ENCODE measurements around the gene BLOC1S1. TPM values are rescaled to one million over a fixed set of nuclear protein-coding genes. Genes with fewer than 3 reads are reported as not detected.

The BLOC1S1 gene
- total and polyA plus RNA-seq, 3 donors from 2014 or later, result 108 to 145 (median 110) TPM

DNA sequence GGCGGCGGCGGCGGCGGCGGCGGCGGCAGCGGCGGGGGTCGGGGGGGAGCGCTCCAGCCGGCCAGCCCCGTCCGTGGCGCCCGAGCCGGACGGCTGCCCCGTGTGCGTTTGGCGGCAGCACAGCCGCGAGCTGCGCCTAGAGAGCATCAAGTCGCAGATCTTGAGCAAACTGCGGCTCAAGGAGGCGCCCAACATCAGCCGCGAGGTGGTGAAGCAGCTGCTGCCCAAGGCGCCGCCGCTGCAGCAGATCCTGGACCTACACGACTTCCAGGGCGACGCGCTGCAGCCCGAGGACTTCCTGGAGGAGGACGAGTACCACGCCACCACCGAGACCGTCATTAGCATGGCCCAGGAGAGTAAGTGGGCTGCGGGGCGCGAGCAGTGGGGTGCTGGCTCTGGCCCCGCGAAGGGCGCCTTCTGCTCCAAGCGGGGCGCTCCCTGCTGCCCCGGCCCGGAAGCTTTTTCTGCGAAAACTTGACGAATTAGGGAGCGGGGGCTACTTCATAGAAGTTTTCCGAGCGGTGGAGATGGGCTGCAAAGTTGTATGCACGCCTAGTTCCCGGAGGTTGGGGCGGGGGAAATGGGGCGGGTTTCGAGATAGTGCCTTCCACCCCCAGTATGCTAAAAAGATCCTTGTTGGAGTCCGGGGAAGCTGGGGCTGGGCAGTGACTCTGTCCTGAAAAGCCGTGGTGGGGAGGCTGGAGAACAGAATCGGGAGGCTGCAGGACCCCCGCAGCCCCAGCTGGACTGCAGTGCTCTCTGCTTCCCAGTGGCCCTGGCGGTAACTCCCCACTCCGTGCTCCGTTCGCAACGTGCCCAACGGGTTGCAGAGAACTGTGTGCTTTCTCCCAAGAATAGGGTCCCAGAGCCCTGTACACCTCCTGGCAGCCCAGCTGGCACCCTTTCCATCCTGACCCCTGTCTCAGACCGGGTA lies 27.8 kb downstream of the BLOC1S1 start:
- Histone ChIP-seq H3K27me3 (no peaks in the 10 kb centered on the region), H3K27ac (peak overlapping the region in 1 of 2 donors; percentile 53), H3K4me1 (peaks cover 24% of the 10 kb centered on the region), H3K36me3 (ENCODE audit: low read depth, missing control alignments) (no peaks in the 10 kb centered on the region), H3K4me3 (peak overlapping the region; percentile 53 to 68), H3K9me3 (no peaks in the 10 kb centered on the region)
- DNase-seq, result peak; percentile 69
- TF ChIP-seq CTCF (IDR thresholded peaks at IDR 0.05), result no peak
- no peak for TF ChIP-seq POLR2A (IDR thresholded peaks at IDR 0.05)
- 0 to 1% methylated on average over 15 to 36 of the region's 73 CpGs for WGBS, 2 donors
- intact Hi-C loops (cut with DNase I; ENCODE audit: low total_unique reads), result loop anchor here (10.0 kb wide), 1 partner anchor 191 kb away; the partner anchor contains the start of gene DGKA

DNA sequence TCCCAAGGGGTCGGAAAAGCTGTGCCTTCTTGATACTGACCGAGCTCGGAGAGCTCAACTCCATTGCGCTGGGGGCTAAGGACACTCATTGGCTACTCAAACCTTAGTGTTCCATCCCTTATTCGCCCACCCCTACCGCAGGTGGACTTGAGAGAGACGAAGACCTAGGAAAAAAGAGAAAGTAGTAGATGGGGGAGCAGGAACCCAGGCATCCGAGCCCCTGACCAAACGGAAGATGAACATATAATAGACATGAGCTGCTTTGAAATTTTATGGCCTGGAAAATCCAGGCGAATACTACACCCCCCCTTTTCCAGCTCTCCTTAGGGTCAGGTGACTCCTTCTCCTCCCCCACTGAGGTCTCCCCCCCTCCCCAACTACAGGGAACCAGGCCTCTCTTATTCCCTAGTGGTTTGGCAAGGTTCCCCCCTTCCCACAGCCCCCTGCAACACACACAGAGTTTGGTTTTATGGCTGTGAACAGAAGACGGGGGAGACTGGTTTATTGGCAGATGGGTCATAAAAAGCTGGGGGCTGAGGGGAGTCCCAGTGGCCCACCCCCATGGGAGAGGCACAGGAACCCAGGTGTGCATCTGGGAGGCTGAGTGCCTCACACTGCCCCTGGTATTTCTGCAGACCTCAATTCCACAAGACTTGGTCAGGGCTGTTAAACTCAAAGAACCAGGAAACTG lies 28.6 kb downstream of the BLOC1S1 start:
- peak overlapping the region; percentile 53 to 68 for H3K4me3 ChIP-seq
- 16 to 22% methylated on average over 11 of the region's 11 CpGs for WGBS, 2 donors
- DNase-seq, result no peak
- H3K9me3 ChIP-seq, result no peaks in the 10 kb centered on the region
- no peaks in the 10 kb centered on the region for H3K36me3 ChIP-seq (ENCODE audit: low read depth, missing control alignments)
- TF ChIP-seq CTCF (IDR thresholded peaks at IDR 0.05), result no peak
- TF ChIP-seq POLR2A (IDR thresholded peaks at IDR 0.05), result no peak
- H3K27me3 ChIP-seq, result no peaks in the 10 kb centered on the region
- peaks cover 24% of the 10 kb centered on the region for H3K4me1 ChIP-seq
- intact Hi-C loops (cut with DNase I; ENCODE audit: low total_unique reads), result loop anchor here (10.0 kb wide), 1 partner anchor 190 kb away; the partner anchor contains the start of gene DGKA
- peak overlapping the region in 1 of 2 donors; percentile 53 for H3K27ac ChIP-seq

DNA sequence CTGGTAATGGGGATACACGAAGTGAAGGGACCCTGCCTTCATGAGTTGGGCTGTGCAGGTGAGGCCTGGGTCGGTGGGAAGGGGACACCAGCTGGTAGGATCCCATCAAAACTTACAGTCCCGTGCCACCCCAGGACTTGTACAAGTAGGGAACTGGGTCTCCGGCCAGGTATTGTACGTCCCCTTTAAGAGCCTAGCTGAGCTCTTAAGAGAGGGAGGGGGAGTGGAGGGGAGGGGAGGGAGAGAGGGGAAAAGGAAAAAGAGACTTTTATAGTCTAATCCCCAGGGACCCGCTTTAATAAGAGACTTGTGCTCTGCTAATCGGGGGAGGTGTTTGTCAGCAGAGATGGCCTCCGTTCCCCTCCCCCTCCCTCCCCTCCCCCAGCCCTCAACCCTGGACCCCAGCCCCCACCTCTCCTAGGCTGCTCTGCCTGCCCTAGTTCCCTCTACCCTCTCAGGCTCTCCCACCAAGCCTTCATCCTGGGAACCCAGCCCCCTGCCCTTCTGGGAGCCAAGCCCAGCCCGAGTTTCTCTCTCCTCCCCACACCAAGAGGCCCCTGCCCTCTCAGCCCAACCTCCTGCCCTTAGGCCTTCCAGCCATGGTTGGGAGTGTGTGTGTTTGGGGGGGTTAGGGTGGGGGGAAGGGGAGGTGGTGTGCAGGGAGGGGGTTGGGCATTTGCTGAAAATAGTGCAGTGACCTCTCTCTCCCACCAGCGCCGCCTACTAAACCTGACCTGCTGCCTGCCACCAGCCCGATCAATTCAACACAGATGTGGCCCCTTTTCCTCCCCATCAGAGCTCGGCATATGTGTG lies 29.7 kb downstream of the BLOC1S1 start:
- Histone ChIP-seq H3K27ac (peak overlapping the region; percentile 39 to 55), H3K27me3 (no peaks in the 10 kb centered on the region), H3K9me3 (no peaks in the 10 kb centered on the region), H3K36me3 (ENCODE audit: low read depth, missing control alignments) (no peaks in the 10 kb centered on the region), H3K4me1 (peaks cover 24% of the 10 kb centered on the region), H3K4me3 (no peak overlapping the region)
- TF ChIP-seq CTCF (IDR thresholded peaks at IDR 0.05), result no peak
- no peak for TF ChIP-seq POLR2A (IDR thresholded peaks at IDR 0.05)
- DNase-seq, result no peak
- 16 to 24% methylated on average over 13 of the region's 13 CpGs for WGBS, 2 donors
- intact Hi-C loops (cut with DNase I; ENCODE audit: low total_unique reads), result loop anchor here (10.0 kb wide), 1 partner anchor 189 kb away; the partner anchor contains the start of gene DGKA

DNA sequence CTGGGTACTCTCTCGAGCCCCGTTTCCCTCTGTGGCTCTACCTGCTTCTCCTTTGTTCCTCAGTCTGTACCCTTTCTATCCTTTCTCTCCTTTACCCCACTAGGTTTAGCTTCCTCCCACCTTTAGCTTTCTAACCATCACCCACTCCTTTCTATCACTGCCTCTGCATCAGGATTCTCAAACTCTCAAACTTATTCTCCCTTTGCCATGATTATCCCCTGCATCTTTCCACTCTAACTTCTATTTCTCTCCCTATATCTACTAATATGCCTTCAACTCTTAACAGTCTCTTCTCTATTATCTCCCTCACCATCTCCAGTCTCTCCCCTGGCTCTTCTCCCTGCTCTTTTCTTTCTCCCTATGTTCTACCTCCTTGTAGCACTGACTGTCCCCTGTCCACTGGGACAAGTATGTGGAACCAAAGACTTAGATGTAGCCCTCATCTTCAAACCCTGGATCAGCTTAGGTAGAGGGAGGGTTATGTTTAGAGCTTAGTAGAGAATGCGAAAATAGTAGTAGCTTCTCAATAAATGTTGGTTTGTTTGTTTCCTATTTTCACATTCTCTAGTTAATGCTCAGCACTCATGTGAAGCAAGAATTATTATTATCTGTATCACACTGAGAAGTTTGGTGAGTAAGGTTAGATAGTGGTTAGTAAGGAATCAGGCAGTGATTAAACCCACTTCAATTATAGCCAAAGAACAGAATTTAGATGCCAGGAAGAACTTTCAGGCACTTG lies 30.5 kb downstream of the BLOC1S1 start:
- intact Hi-C loops (cut with DNase I; ENCODE audit: low total_unique reads), result loop anchor here (10.0 kb wide), 1 partner anchor 188 kb away; the partner anchor contains the start of gene DGKA
- no peaks in the 10 kb centered on the region for H3K27me3 ChIP-seq
- H3K4me3 ChIP-seq, result no peak overlapping the region
- H3K4me1 ChIP-seq, result peaks cover 24% of the 10 kb centered on the region
- H3K27ac ChIP-seq, result peak overlapping the region in 1 of 2 donors; percentile 55
- DNase-seq, result no peak
- H3K36me3 ChIP-seq (ENCODE audit: low read depth, missing control alignments), result no peaks in the 10 kb centered on the region
- no peaks in the 10 kb centered on the region for H3K9me3 ChIP-seq
- 51 to 64% methylated on average over 3 of the region's 3 CpGs for WGBS, 2 donors
- TF ChIP-seq POLR2A (IDR thresholded peaks at IDR 0.05) (no peak), CTCF (IDR thresholded peaks at IDR 0.05) (no peak)
